ENCODE data around the gene ASMTL.

DNA sequence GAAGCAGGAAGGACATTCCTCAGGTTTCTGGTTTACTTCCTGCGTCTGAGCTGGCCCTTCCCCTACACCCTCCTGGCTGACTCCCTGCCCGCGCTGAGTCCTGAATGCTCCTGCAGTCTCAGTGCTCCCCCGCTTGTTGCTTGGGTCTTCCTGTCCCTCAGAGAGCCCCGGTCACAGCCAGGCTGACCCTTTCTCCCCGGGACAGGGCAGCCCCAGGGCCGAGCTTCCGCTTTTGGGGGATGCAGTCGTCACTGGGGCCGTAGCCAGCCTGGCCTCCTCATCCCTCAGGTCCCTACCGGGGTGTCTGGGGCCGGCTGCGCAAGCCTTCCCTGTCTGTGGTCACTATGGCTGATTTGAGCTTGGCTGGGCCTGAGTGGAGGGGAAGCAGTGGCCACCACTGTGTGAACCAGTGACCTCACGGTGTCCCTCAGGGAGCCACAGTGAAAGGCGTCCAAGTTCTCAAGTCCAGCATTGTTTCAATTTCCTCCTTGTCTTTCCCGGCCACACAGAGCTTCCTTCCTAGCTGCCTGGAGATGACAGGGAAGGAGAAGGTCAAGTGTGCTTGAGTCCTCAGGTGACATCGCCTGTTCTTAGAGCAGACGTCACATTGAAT lies 34.1 kb upstream of the ASMTL start:
- no peak for TF ChIP-seq CTCF (IDR thresholded peaks at IDR 0.05; ENCODE audit: insufficient read depth, low read length)
- 0 out of 2 replicates have a peak, but pooled peaks have one; percentile 7 for TF ChIP-seq POLR2AphosphoS5 (IDR thresholded peaks at IDR 0.05; ENCODE audit: low read depth)
- TF ChIP-seq REST (IDR thresholded peaks at IDR 0.05; ENCODE audit: insufficient replicate concordance, low read depth) = no peak
- TF ChIP-seq GABPA (IDR thresholded peaks at IDR 0.05; ENCODE audit: low read depth) = no peak
- TF ChIP-seq SPI1 (IDR thresholded peaks at IDR 0.05; ENCODE audit: borderline replicate concordance, low read depth) = no peak

Data from HL-60 (cell line).